ENCODE measurements around the gene LAMA5. TPM values are rescaled to one million over a fixed set of nuclear protein-coding genes. Genes with fewer than 3 reads are reported as not detected.

The LAMA5 gene, protein sequence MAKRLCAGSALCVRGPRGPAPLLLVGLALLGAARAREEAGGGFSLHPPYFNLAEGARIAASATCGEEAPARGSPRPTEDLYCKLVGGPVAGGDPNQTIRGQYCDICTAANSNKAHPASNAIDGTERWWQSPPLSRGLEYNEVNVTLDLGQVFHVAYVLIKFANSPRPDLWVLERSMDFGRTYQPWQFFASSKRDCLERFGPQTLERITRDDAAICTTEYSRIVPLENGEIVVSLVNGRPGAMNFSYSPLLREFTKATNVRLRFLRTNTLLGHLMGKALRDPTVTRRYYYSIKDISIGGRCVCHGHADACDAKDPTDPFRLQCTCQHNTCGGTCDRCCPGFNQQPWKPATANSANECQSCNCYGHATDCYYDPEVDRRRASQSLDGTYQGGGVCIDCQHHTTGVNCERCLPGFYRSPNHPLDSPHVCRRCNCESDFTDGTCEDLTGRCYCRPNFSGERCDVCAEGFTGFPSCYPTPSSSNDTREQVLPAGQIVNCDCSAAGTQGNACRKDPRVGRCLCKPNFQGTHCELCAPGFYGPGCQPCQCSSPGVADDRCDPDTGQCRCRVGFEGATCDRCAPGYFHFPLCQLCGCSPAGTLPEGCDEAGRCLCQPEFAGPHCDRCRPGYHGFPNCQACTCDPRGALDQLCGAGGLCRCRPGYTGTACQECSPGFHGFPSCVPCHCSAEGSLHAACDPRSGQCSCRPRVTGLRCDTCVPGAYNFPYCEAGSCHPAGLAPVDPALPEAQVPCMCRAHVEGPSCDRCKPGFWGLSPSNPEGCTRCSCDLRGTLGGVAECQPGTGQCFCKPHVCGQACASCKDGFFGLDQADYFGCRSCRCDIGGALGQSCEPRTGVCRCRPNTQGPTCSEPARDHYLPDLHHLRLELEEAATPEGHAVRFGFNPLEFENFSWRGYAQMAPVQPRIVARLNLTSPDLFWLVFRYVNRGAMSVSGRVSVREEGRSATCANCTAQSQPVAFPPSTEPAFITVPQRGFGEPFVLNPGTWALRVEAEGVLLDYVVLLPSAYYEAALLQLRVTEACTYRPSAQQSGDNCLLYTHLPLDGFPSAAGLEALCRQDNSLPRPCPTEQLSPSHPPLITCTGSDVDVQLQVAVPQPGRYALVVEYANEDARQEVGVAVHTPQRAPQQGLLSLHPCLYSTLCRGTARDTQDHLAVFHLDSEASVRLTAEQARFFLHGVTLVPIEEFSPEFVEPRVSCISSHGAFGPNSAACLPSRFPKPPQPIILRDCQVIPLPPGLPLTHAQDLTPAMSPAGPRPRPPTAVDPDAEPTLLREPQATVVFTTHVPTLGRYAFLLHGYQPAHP (N-terminal part only)
- total RNA-seq, result 44.4 TPM

DNA sequence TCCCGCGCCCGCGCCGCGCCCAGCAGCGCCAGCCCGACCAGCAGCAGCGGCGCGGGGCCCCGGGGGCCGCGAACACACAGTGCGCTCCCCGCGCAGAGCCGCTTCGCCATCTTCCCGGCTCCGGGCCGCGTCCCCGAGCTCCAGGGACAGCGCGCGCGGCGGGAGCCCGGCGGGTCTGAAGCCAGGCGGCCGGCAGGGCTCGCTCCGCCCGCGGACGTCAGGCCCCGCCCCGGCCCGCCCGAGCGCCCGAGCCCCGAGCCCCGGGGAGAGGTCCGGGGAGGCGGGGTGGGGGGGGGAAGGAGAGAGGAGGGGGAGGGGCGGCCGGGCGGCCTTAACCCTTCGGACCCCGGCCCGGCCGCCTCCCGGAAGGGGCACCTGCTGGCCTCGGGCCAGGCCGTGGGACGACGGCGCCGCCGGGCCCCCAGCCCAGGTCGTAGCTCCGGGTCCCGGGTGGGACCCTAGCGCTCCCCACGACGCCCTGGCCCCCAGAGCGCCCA lies at the start of gene LAMA5:
Gene LAMA5, minus strand, starts transcription at position 177 of the 497 bp plus-strand sequence. Its CDS starts 67 bp downstream, at position 110.

DNA sequence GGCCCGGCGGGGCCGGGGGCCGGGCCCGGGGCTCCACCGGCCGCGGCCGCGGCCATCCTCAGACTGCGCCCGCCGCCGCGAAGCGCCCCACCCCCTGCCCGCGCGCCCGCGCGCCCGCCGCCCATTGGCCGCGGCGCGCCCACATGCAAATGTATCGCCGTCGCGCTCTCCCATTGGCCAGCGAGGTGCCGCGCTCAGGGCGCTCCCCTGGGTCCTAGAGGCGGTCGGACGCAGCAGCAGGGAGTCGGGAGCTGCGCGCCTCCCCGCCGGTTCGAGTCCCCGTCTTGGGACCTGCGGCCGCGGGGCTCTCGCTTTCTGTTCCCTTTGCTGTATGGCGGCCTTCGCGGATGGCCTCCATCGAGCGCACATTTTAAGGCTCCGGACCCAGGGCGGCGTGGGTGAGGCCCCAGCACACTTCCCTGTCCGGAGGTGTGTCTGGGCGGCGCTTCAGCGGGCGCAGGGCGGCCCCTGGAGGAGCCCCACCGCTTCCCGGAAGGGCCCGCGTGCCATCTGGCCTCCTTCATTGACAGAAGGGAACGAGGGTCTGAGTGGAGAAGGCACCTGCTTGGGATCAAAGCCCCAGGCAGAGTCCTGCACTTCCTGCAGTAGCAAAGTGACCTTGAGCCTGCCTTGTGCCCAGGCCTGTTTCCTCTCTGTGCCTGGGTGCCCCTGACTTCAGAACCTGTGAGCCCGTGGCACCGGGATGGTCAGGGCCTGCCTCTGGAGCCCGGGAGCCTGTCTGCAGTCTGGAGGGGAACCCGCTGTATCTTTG lies 40.3 kb upstream of the LAMA5 start, which contains the start of gene CABLES2:
Gene CABLES2, minus strand, starts transcription at position 65 of the 772 bp plus-strand sequence. Its CDS starts 9 bp downstream, at position 56.

DNA sequence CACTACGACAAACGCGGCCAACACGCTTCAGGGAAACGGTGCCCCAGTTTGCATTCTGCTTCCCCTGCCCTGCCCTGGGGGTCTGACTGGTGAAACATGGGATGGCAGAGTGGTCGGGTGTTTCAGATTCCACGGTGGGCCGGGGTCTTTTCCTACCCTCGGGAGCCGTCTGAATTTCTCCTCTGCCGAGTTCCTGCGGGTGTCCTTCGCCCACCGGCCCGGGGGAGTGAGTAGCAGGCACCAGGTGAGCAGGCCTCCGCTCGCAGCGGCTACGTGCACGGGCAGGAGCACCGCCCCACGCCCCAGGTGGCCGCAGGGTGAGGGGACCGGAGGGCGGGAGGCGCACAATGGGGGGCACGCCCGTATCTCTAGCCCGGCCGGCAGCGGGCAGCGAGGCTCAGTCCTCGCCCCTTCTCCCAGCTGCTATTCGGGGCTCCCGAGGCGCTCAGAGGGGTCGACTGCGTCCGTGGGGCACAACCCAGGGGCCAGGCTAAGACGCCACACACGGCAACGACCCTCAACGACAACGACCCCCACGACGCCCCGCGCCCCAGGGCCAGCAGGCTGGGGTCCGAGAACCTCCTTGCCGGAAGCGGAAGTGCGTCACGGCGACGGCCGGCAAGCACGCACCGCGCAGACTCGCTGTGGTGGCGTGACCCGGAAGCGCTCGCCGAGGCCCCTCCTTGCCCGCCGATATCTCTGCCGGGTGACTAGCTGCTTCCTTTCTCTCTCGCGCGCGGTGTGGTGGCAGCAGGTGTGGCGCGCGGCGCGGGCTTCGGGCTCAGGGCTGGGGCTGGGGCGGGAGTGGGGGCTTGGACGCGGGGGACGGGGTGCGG lies 19.5 kb upstream of the LAMA5 start, which contains the start of gene RPS21:
Gene RPS21, plus strand, starts transcription at position 721 of the 836 bp plus-strand sequence. CDS start 236 bp downstream, outside the sequence.

DNA sequence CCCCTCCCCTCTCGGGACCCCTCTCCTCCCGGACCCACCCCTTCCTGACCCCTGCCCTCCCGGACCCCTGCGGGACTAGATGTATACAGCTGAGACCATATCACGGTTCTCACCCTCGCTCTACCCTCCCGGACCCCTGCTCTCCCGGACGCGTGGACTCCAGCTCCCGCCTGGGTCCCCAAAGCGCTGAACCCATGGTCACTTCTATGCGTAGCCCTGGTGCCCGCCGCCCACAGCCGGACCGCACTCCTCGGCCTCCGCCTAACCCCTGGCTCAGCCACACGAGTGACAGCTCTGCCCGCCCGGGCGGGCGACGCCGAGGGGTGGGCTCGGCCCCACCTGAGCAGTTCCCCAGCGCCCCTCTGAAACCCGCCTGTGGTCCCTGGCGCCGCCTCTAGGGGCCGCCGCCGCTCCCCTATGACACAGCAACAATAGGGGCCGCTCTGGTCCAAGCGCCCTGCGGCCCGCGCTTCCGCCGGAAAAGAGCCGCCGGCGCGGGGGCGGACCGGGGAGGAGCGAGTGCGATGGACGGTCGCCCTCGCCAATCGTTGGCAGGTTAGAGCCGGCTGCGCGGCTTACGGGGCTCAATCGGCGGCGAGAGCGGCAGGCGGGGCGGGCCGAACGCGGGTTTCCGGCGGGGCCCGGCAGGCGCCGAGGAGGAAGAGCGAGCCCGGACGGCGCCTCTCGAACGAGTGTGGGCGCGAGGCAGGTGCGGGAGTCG lies 64.6 kb downstream of the LAMA5 start, which contains the start of gene ADRM1:
Gene ADRM1, plus strand, starts transcription at position 657 of the 721 bp plus-strand sequence. CDS start 572 bp downstream, outside the sequence.

Other genes with a start within 250 kb of the LAMA5 start
- 85.1 TPM for gene LSM14B, start 244.8 kb downstream of the LAMA5 start, total RNA-seq
- 102 TPM for gene PSMA7, start 223.9 kb downstream of the LAMA5 start, total RNA-seq
- 98.3 TPM for gene SS18L1, start 223.5 kb downstream of the LAMA5 start, total RNA-seq
- gene MTG2, start 184.3 kb downstream of the LAMA5 start, total RNA-seq, result 27.5 TPM
- gene HRH3, start 147.0 kb downstream of the LAMA5 start, total RNA-seq, result 0.31 TPM
- 45.1 TPM for gene OSBPL2, start 128.8 kb downstream of the LAMA5 start, total RNA-seq
- gene ADRM1, start 64.3 kb downstream of the LAMA5 start, total RNA-seq, result 36.3 TPM
- 486 TPM for gene RPS21, start 19.8 kb upstream of the LAMA5 start, total RNA-seq
- 7.2 TPM for gene CABLES2, start 40.0 kb upstream of the LAMA5 start, total RNA-seq
- gene RBBP8NL, start 60.2 kb upstream of the LAMA5 start, total RNA-seq, result not detected
- gene GATA5, start 108.7 kb upstream of the LAMA5 start, total RNA-seq, result not detected